COR-L47 (cell line): Measurements from ENCODE around the gene ITPR1.

Experiments used
- DNase-seq: peaks from one replicate; lab custom pipeline; 2025; lab: John Stamatoyannopoulos, UW

ITPR1 gene

GRCh38 chr3:4855676-4856075, 362.5 kb downstream of the ITPR1 start:
- DNase-seq: no peak

GRCh38 chr3:4856136-4856535, 363.0 kb downstream of the ITPR1 start:
- no peak for DNase-seq

DNA sequence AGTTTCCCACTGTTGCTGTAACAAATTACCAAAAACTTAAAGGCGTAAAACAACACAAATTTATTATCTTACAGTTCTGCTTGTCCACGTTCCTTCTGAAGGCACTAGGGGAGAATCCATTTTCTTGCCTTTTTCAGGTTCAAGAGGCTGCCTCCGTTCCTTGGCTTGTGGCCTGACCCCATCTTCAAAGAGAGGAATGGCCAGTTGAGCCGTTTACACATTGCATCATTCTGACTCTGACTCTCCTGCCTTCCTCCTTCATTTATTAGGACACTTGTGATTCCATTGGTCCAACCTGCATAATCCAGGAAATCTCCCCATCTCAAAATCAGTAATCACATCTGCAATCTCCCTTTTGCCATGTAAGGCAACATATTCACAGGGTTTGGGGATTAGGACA, 363.4 kb downstream of the ITPR1 start:
- DNase-seq: no peak

- no peak for DNase-seq
Measured at GRCh38 chr3:4856986-4857385, 363.8 kb downstream of the ITPR1 start.

- DNase-seq: no peak
Measured at GRCh38 chr3:4859788-4860187, 366.6 kb downstream of the ITPR1 start.

DNA sequence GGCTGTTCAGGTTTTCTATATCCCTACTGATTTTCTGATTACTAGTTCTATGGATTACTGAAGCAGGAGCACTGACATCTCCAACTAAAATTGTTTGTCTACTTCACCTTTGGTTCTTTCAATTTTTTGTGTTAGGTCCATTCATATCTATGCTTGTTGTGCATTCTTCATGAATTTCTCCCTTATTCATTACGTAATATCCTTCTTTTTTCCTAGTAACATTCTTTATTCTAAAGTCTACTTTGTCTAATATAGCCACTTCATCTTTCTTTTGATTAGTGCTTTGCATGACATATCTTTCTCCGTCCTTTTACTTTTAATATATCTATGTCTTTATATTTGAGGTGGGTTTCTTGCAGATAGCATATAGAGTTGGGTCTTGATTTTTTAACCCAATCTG, 369.8 kb downstream of the ITPR1 start:
- no peak for DNase-seq

GRCh38 chr3:4864503-4864902, 371.4 kb downstream of the ITPR1 start:
- DNase-seq: no peak

GRCh38 chr3:4865714-4866113, 372.6 kb downstream of the ITPR1 start:
- no peak for DNase-seq

DNA sequence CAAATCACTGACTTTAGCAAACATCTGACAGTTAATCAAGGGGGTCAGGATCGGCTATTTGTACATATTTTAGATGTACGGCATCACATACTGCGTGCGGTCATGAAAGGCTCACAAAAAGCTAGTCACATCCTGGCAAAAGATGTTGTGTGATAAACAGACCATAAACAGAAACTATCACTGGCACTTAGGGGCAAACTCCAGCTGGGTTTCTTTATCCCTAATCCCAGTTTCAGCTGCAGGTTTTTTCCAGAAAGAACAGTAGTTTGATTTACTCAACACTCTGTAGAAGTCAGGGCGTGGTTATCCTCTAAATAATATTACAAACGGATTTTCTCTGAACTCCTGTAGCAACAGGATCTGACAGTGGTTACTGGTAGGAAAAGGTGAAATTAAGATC, 373.7 kb downstream of the ITPR1 start:
- no peak for DNase-seq

GRCh38 chr3:4877173-4877787, 384.1 kb downstream of the ITPR1 start:
- DNase-seq: no peak

GRCh38 chr3:4880850-4881249, 387.7 kb downstream of the ITPR1 start:
- no peak for DNase-seq

- no peak for DNase-seq
Measured at GRCh38 chr3:4882548-4882947, 389.4 kb downstream of the ITPR1 start.

DNA sequence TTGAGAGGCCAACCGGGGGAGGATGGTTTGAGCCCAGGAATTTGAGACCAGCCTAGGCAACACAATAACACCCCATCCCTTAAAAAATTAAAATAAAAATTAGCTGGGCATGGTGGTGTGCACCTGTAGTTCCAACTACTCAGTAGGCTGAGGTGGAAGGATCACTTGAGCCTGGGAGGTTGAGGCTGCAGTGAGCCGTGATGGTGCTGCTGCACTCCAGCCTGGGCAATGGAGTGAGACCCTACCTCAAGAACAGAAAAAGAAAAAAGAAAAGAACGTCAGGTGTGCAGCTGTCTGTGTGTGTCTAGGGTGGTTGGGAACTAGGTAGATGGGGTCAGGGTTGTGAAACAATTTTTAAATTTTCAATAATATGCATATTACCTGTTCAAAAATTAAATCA, 389.9 kb downstream of the ITPR1 start:
- DNase-seq: no peak

DNA sequence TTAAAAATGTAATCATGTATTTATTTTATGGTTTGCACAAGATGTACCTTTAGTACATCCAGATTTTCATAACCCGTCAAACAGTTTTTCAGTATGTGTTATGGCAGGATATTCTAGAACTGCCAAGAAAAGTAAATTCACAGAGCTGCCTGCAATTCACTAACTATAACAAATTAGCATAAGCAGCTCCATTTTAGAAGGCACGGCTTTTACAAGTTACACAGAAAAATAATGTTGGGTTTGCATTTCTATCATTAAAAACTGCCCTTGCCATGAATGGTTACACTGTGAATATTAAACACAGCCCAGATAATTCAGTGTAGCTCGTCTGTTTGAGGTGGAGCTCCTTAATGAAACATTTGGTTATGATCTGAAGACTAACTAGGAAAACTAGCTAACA, 391.7 kb downstream of the ITPR1 start:
- DNase-seq: no peak

GRCh38 chr3:4885316-4885715, 392.2 kb downstream of the ITPR1 start:
- no peak for DNase-seq

GRCh38 chr3:4886448-4886847, 393.3 kb downstream of the ITPR1 start:
- no peak for DNase-seq

DNA sequence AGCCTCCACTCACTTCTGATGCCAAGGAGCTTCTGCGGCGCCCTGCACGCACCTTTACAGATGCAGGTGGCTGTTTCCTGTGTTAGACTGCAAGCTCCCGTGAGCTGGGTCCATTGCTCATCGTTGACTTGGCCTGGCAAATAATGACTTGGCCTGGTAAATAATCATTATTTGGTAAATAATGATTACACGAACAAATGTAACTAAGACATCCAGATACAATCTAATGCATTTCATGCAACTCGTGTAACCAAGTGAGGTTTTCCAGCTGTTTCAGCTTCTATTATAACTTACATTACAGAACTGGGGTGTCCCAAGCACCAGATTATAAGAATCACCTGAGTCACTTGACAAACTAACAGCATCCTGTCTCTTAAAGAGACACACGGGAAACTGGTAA, 394.0 kb downstream of the ITPR1 start:
- DNase-seq: no peak

- no peak for DNase-seq
Measured at GRCh38 chr3:4888913-4889846, 396.0 kb downstream of the ITPR1 start.

- no peak for DNase-seq
Measured at GRCh38 chr3:4889896-4890295, 396.7 kb downstream of the ITPR1 start.

GRCh38 chr3:4894891-4895530, 401.9 kb downstream of the ITPR1 start:
- no peak for DNase-seq

- DNase-seq: no peak
Measured at GRCh38 chr3:4895838-4896237, 402.7 kb downstream of the ITPR1 start.
